PFSK-1 (cell line): ENCODE measurements around the gene BMI1.

Experiments
- POLR2AphosphoS5 ChIP-seq: IDR thresholded peaks from 2 replicates; pipeline ENCODE4 v1.6.1; 2012; ENCODE audit warnings: low read depth, mild to moderate bottlenecking, control low read depth, low read length, moderate library complexity
- SIN3A ChIP-seq: IDR thresholded peaks from 2 replicates; pipeline ENCODE4 v1.6.1; 2012; ENCODE audit warnings: mild to moderate bottlenecking, low read length, moderate library complexity, borderline replicate concordance; ENCODE audit not compliant: insufficient read depth
- TAF1 ChIP-seq: IDR thresholded peaks from 2 replicates; pipeline ENCODE4 v1.6.1; 2012; ENCODE audit warnings: low read length, control low read depth, borderline replicate concordance; ENCODE audit not compliant: insufficient read depth

DNA sequence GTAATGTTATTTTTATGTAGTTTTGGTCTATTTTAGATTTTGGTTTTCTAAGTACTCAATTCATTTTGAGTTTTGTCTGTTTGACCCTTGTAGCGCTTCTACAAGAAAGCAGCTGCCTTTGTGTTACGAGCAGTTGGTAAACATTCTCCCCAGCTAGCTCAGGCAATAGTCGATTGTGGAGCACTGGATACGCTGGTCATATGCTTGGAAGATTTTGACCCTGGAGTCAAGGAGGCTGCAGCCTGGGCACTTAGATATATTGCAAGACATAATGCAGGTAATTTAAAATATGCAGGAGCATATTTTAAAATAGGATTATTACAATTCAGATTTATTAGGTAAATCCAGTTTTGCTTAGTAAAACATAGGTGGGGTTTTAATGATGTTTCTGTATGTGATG, 47.5 kb downstream of the BMI1 start:
- TF ChIP-seq TAF1, result no peak
- TF ChIP-seq SIN3A, result no peak
- TF ChIP-seq POLR2AphosphoS5, result no peak
